AG09319 (cell line): ENCODE measurements around the gene ZNF143.

ENCODE experiments used
- DNase-seq: peaks from one replicate; pipeline ENCODE4 v3.0.0-alpha.2; 2010; ENCODE audit warnings: low read depth; ENCODE audit errors: extremely low read depth
- TF ChIP-seq, protein P1 (sequence below): IDR thresholded peaks from 2 replicates; pipeline ENCODE4 v1.5.1; 2011; ENCODE audit warnings: low read depth, mild to moderate bottlenecking, inconsistent platforms, low read length, moderate library complexity

ZNF143 gene

DNA sequence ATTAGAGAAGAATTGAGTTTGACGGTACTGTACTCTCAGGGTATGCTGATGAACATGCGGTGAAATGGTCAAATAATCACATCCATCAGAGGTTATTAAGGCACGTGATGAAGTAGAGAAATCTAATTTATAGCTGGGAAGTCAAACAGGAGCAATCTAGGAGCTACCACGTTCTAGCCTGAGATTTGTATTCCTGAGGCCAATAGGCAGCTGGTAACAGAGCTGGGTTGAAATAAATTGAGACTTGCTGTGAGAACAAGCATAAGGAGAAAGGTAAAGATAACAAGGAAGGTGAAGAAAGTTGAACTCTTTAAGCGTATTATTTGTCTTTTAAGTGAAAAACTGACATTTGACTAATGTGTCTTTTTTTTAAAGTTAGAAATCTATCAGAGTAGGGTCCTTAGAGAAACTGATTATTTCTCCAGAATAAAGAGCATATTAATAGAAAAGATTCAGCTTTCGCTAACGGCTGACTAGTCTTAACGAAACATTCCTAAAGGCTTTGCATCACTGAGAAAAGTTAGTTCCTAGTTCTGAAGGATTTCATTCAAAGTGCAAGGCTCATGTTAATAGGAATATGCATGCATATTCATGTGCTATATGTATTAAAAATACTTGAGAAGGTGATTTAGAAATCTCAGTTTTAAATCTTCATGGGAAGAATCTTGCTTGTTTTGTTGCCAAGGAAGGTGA lies 107.5 kb downstream of the ZNF143 start:
- DNase-seq, result no peak

DNA sequence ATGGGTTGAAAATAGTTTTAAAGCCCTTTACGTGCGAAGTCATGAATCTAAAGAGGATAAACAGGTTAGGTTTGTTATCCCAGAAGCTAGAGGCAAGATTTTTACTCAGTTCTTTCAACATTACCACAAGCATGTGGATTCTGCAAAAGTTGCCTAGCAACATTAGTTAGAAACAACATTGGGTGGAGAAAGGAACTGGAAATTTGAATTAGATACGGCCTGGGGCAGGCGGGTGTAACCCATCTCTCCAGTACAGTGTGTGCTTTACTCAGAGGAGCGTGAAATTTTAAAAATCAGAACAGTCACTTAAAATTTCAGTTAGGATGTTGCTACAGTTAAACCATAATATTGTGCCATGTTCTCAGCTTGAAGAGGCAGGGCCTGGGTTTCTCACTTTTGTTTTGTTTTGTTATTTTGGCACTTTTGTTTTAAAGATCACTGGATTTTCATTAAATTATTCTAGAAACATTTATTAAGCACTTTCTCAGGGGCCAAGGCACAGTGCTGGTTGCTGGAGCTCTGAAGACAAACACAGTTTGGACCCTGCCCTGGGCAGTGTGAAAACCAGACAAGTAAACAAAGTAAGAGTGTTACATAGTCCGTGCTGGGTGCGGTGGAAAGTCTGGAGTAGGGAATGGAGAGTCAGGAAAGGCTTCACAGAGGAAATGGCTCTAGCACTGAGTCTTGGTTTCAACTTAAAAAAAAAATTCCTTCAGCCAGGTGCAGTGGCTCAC lies 108.2 kb downstream of the ZNF143 start:
- TF ChIP-seq, protein P1, sequence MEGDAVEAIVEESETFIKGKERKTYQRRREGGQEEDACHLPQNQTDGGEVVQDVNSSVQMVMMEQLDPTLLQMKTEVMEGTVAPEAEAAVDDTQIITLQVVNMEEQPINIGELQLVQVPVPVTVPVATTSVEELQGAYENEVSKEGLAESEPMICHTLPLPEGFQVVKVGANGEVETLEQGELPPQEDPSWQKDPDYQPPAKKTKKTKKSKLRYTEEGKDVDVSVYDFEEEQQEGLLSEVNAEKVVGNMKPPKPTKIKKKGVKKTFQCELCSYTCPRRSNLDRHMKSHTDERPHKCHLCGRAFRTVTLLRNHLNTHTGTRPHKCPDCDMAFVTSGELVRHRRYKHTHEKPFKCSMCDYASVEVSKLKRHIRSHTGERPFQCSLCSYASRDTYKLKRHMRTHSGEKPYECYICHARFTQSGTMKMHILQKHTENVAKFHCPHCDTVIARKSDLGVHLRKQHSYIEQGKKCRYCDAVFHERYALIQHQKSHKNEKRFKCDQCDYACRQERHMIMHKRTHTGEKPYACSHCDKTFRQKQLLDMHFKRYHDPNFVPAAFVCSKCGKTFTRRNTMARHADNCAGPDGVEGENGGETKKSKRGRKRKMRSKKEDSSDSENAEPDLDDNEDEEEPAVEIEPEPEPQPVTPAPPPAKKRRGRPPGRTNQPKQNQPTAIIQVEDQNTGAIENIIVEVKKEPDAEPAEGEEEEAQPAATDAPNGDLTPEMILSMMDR, result no peak
- peak; percentile 91 for DNase-seq

More for the DNA sequence above, 107.5 kb downstream of the ZNF143 start:
- TF ChIP-seq, protein P1, result no peak

DNA sequence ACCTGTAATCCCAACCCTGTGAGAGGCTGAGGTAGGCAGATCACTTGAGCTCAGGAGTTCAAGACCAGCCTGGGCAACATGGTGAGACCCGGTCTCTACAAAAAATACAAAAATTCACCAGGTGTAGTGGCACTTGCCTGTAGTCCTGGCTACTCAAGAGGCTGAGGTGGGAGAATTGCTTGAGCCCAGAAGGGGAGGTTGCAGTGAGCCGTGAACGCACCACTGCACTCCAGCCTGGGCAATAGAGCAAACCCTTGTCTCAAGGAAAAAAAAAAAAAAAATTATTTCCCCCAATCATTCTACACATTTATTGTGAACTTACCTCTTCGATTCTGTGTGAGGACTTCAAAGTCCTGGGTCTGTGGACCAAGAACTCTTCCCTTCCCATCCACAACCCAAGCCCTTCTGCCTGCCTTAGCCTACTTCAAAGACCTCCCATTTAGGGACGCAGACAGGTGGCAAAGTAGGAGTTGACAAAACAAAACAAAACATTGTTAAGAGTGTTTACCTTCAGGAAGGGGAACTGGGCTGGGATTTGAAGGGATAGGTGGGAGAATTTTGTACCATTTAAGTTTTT lies 108.9 kb downstream of the ZNF143 start:
- DNase-seq, result no peak

DNA sequence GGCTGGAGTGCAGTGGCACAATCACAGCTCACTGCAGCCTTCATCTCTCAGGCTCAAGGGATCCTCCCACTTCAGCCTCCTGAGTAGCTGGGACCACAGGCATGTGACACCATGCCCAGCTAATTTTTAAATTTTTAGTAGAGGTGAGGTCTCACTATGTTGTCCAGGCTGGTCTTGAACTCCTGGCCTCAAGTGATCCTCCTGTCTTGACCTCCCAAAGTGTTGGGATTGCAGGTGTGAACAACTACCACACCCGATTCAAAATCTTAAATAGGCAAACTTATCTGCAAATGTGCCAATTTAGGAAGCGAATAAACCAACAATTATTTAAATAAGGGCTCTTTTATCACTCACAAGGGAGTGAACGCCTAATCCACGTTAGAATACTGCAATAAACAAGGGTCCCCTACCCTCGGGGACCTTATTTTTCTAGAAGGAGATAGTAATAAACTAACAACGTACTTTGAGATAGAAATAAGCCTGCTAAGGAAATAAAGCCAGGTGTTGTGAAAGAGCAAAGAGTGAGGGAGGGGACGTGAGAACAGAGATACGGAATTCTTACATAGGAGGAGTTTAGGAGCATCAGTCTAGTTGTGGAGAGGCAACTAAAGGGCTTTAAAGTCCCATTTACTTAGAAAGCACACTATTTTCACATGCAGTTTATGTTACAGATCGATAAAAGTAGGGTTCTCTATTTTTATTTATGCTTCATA lies 109.7 kb downstream of the ZNF143 start:
- no peak for DNase-seq
- TF ChIP-seq, protein P1, result no peak

More for the DNA sequence above, 108.9 kb downstream of the ZNF143 start:
- TF ChIP-seq, protein P1, result no peak

DNA sequence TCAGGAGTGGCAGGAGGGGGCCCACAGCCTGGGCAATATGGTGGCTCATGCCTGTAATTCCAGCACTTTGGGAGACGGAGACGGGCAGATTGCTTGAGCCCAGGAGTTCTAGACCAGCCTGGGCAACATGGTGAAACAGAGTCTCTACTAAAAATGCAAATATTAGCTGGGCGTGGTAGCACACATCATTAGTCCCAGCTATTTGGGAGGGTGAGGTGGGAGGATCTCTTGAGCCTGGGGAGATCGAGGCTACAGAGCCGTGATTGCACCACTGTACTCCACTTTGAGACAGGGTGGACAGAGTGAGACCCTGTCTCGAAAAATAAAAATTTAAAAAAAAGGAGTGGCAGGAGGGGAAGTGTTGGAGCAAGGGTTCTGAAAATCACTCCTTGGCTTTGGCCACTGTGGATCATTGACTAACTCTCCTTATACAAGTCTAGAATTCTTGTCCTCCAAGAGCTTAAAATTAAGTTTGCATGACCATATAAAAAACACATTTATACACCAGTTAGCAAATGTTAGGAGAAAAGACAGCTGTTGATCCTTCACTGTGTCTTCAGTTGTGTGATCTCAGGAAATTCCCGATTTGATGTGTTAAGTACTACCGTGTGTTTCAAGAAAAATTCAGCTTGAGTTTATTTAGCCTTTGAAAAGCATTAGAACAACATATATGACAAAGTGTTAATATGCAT lies 110.4 kb downstream of the ZNF143 start:
- TF ChIP-seq, protein P1, result no peak
- DNase-seq, result no peak

DNA sequence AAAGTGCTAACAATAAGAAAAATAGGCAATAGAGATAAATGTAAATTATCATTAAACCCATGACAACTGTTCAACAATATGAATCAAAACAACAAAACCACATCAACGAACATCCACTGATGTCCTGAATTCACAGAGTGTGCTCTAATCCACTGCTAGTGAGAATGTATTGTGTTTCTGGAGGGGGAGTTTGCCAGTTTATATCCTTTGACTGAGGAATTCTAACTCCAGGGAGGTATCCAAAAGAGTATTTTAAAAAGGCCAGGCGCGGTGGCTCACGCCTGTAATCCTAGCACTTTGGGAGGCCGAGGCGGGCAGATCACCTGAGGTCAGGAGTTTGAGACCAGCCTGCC lies 110.9 kb downstream of the ZNF143 start:
- no peak for DNase-seq
- TF ChIP-seq, protein P1, result no peak
